ENCODE measurements around the gene LRRC15. TPM values are rescaled to one million over a fixed set of nuclear protein-coding genes. Genes with fewer than 3 reads are reported as not detected.

The LRRC15 gene
- total RNA-seq, 1 experiment from 2014 or later, result 0.28 TPM

GRCh38 chr3:194382892-194383223, 13.3 kb upstream of the LRRC15 start:
- H3K4me1 ChIP-seq (ENCODE audit: control insufficient read depth, insufficient read depth, low read length), result 0 out of 2 replicates have a peak, but pooled peaks cover 6% of the 10 kb centered on the region
- no TSS peak for BruUV-seq (replicated peaks)
- no peak overlapping the region for H3K4me3 ChIP-seq (ENCODE audit: low read depth in 2 of 2, low read length in 2 of 2)
- no peaks in the 10 kb centered on the region for H3K27me3 ChIP-seq (ENCODE audit: control insufficient read depth, insufficient read depth, low read length)
- ChIA-PET CTCF (no interaction called here), POLR2A (interaction anchor here (0.7 kb wide), 1 partner anchor 20 kb away, joined by 4 read pairs; no protein-coding TSS in a partner anchor)
- intact Hi-C loops (cut with micrococcal nuclease; ENCODE audit: unreplicated experiment), result no loop called here
- DNase-seq (ENCODE audit: low read depth, low spot score) (no peak), ATAC-seq (no peak)
- H3K27ac ChIP-seq (ENCODE audit: low read length), result no peak overlapping the region
- in situ Hi-C loops (cut with HindIII; ENCODE audit: low pct_unique_long_range_greater_than_20kb, low sequenced_read_pairs), result no loop called here
- H3K36me3 ChIP-seq (ENCODE audit: control insufficient read depth, insufficient read depth, low read length), result no peaks in the 10 kb centered on the region
- no peaks in the 10 kb centered on the region for H3K9me3 ChIP-seq (ENCODE audit: control insufficient read depth, insufficient read depth, low read depth, low read length)
- TF ChIP-seq REST (IDR thresholded peaks at IDR 0.05; ENCODE audit: insufficient read depth in 1 of 2, low read depth in 2 of 2, low read length in 1 of 2) (no peak), TCF7L2 (IDR thresholded peaks at IDR 0.05; ENCODE audit: low read depth, low read length) (no peak), SIN3A (IDR thresholded peaks at IDR 0.05; ENCODE audit: borderline replicate concordance, insufficient read depth, low read depth, low read length) (no peak), CTCF (IDR thresholded peaks at IDR 0.05) (no peak), POLR2AphosphoS5 (IDR thresholded peaks at IDR 0.05; ENCODE audit: low read depth, low read length) (no peak)

GRCh38 chr3:194382196-194382891, 12.8 kb upstream of the LRRC15 start:
- DNase-seq (ENCODE audit: low read depth, low spot score), result no peak
- TF ChIP-seq SIN3A (IDR thresholded peaks at IDR 0.05; ENCODE audit: borderline replicate concordance, insufficient read depth, low read depth, low read length), result no peak
- no peak for TF ChIP-seq POLR2AphosphoS5 (IDR thresholded peaks at IDR 0.05; ENCODE audit: low read depth, low read length)
- TF ChIP-seq TCF7L2 (IDR thresholded peaks at IDR 0.05; ENCODE audit: low read depth, low read length), result no peak
- no peak for TF ChIP-seq CTCF (IDR thresholded peaks at IDR 0.05)
- TF ChIP-seq REST (IDR thresholded peaks at IDR 0.05; ENCODE audit: insufficient read depth in 1 of 2, low read depth in 2 of 2, low read length in 1 of 2), result no peak
- Histone ChIP-seq H3K36me3 (ENCODE audit: control insufficient read depth, insufficient read depth, low read length) (no peaks in the 10 kb centered on the region), H3K4me3 (ENCODE audit: low read depth in 2 of 2, low read length in 2 of 2) (no peak overlapping the region), H3K9me3 (ENCODE audit: control insufficient read depth, insufficient read depth, low read depth, low read length) (no peaks in the 10 kb centered on the region), H3K27me3 (ENCODE audit: control insufficient read depth, insufficient read depth, low read length) (no peaks in the 10 kb centered on the region), H3K4me1 (ENCODE audit: control insufficient read depth, insufficient read depth, low read length) (0 out of 2 replicates have a peak, but pooled peaks cover 6% of the 10 kb centered on the region), H3K27ac (ENCODE audit: low read length) (no peak overlapping the region)
- intact Hi-C loops (cut with micrococcal nuclease; ENCODE audit: unreplicated experiment) (no loop called here), in situ Hi-C loops (cut with HindIII; ENCODE audit: low pct_unique_long_range_greater_than_20kb, low sequenced_read_pairs) (no loop called here)
- ATAC-seq, result no peak
- no TSS peak for BruUV-seq (replicated peaks)
- CTCF ChIA-PET, result no interaction called here
- POLR2A ChIA-PET, result no interaction called here
